ENCODE results near the gene EPB41L5. TPM values are rescaled to one million over a fixed set of nuclear protein-coding genes. Genes with fewer than 3 reads are reported as not detected.
A peak's percentile ranks its signal among the peaks of the same experiment; 100 is the strongest.

EPB41L5 gene
- total and polyA plus RNA-seq, 12 donors = 3.8 to 18.8 (median 13.1) TPM

GRCh38 chr2:120162716-120163115 lies 149.8 kb downstream of the EPB41L5 start:
- Histone ChIP-seq H3K27ac (no peak overlapping the region), H3K9me3 (no peaks in the 10 kb centered on the region), H3K36me3 (peaks cover 0 to 23% (median 0%) of the 10 kb centered on the region in 9 donors), H3K4me3 (no peak overlapping the region), H3K27me3 (no peaks in the 10 kb centered on the region), H3K4me1 (no peaks in the 10 kb centered on the region)
- intact Hi-C loops (cut with DNase I) = no loop called here
- ATAC-seq (no peak), DNase-seq (no peak)
- TF ChIP-seq CTCF (IDR thresholded peaks at IDR 0.05) = no peak
- WGBS, 2 donors = 94 to 97% methylated on average over 5 of the region's 5 CpGs

GRCh38 chr2:120167272-120167671 lies 154.4 kb downstream of the EPB41L5 start:
- no peak overlapping the region for H3K4me3 ChIP-seq
- DNase-seq (no peak), ATAC-seq (no peak)
- peaks cover 0 to 11% (median 0%) of the 10 kb centered on the region in 11 donors for H3K9me3 ChIP-seq
- WGBS, 2 donors = 99 to 100% methylated on average over 2 of the region's 2 CpGs
- no peaks in the 10 kb centered on the region for H3K4me1 ChIP-seq
- TF ChIP-seq CTCF (IDR thresholded peaks at IDR 0.05) = no peak
- H3K27ac ChIP-seq = no peak overlapping the region
- intact Hi-C loops (cut with DNase I) = loop anchor here in 1 of 10 donors (5.0 kb wide), 1 partner anchor 55 kb away; no protein-coding TSS in a partner anchor
- H3K36me3 ChIP-seq = peaks cover 0 to 49% (median 4%) of the 10 kb centered on the region in 9 donors
- H3K27me3 ChIP-seq = no peaks in the 10 kb centered on the region

GRCh38 chr2:120169020-120169419 lies 156.1 kb downstream of the EPB41L5 start:
- Histone ChIP-seq H3K4me1 (no peaks in the 10 kb centered on the region), H3K9me3 (peaks cover 0 to 11% (median 0%) of the 10 kb centered on the region in 11 donors), H3K36me3 (peaks cover 0 to 49% (median 4%) of the 10 kb centered on the region in 9 donors), H3K4me3 (no peak overlapping the region), H3K27ac (no peak overlapping the region), H3K27me3 (no peaks in the 10 kb centered on the region)
- DNase-seq (no peak), ATAC-seq (no peak)
- intact Hi-C loops (cut with DNase I) = loop anchor here in 1 of 10 donors (5.0 kb wide), 1 partner anchor 57 kb away; no protein-coding TSS in a partner anchor
- no peak for TF ChIP-seq CTCF (IDR thresholded peaks at IDR 0.05)

GRCh38 chr2:120174963-120175581 lies 162.2 kb downstream of the EPB41L5 start:
- 27 to 35% methylated on average over 6 of the region's 6 CpGs for WGBS, 2 donors
- no peaks in the 10 kb centered on the region for H3K9me3 ChIP-seq
- H3K4me1 ChIP-seq = peaks cover 0 to 24% (median 13%) of the 10 kb centered on the region in 9 donors
- no peak overlapping the region for H3K27ac ChIP-seq
- TF ChIP-seq CTCF (IDR thresholded peaks at IDR 0.05) = peak; percentile 51 to 87 (median 80)
- H3K4me3 ChIP-seq = no peak overlapping the region
- intact Hi-C loops (cut with DNase I) = loop anchor here (2.0 to 10.0 kb wide), 13 partner anchors 63 to 533 kb away; partner anchors contain the start of genes PTPN4 (in 3 of the 10) and EPB41L5 (in 1 of the 10)
- peaks cover 0 to 22% (median 0%) of the 10 kb centered on the region in 9 donors for H3K36me3 ChIP-seq
- DNase-seq (peak in 1 of 2 donors; percentile 35), ATAC-seq (peak in 1 of 8 donors; percentile 45)
- H3K27me3 ChIP-seq = no peaks in the 10 kb centered on the region

Measured in heart right ventricle (tissue), 16 donors.